IPS-NIHi7 (cell line): ENCODE data around the gene CHFR.
"Not testable (repeated sequence)": the region's sequence is repeated elsewhere in the genome, so short reads cannot be mapped to it uniquely, and the experiment has no call there.

Experiments
- DNase-seq: peaks from one replicate; pipeline ENCODE4 v3.0.0; 2012; ENCODE audit warnings: mixed read lengths; ENCODE audit errors: extremely low spot score

The CHFR gene

DNA sequence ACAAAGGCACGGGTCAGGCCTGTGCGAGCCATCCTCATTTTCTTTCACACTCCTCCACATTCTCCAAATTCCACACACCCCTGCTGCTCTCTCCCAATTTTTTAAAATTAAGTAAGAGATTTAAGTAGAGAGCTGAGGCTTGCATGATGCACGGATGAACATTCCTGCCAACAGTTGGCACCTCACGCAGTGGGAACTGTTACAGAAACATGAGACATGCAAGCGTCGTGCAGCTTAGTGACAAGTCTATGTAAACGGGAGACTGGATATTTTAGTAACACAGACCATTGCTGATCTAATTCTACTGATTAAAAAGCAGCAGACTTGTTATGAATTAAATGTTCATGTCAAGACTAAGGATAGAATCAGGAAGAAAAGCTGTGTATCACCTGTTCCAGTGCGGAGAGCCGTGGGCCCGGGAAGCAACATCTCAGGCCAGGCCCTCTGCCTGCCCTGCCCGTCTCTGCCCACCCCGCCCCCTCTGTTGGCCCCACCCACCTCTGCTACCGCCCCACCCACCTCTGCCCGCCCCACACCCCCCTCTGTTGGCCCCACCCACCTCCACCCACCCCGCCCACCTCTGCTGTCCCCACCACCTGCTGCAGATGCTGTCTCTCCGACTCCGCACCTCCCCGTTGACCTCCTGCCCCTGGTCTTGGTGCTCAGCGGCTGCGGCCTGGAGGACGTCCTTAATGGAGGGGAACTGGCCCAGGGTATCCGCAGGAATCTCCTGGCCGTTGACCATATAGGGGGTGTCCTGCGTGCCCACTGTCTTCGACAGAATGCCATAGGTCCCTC lies 79.9 kb downstream of the CHFR start:
- DNase-seq, result peak; percentile 88

DNA sequence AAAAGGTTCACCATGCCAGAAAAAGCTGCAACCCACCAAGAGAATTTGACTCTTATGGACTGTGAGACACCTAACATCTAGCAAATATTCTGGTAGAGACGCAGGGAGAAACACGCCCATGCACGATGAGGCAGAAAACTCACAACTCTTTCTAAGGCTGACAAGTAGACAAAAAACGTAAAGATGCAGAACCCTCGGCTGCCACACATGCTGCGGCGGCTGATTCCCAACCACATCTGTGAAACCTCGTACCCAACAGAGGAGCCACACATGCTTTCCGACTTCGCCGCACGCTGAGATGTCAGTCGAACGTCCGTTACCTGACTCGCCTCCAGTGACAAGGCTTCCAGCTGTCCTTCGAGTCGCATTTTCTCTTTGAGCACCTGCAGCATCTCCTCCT lies 80.5 kb downstream of the CHFR start:
- no peak for DNase-seq

DNA sequence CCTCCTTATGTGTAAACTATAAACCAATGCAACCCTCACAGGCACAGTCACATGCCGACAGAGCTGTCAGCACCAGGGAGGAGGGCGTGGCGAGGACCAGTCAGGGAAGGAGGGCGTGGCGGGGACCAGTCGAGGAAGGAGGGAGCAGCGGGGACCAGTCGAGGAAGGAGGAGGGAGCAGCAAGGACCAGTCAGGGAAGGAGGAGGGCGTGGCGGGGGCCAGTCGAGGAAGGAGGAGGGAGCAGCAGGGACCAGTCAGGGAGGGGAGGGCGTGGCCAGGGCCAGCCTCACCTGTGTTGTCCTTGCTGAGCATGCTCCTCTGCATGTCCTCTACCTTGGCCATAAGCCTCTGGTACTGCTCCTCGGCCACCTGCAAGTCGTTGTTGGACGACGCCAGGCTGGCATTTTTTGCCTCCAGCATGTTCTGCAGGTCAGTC lies 83.0 kb downstream of the CHFR start:
- DNase-seq, result peak; percentile 42

DNA sequence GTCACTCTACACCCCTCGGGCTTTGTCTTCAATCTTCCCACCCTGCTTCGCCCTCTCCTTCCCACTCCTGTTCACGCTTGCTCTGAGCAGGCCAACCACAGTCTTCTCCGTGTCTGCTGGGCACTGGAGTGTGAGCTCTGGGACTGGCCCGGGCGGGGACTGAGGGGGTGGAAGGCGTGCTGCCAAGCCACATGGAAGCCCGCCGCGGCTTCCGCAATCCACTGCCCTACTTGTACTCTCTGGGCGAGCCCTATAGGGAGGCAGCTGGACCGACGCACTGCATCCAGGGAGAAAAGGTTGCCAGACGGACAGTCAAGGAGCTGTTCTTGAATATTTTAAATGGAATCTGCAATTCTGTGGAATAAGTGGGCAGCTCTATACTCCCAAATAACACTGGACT lies 83.5 kb downstream of the CHFR start:
- no peak for DNase-seq

DNA sequence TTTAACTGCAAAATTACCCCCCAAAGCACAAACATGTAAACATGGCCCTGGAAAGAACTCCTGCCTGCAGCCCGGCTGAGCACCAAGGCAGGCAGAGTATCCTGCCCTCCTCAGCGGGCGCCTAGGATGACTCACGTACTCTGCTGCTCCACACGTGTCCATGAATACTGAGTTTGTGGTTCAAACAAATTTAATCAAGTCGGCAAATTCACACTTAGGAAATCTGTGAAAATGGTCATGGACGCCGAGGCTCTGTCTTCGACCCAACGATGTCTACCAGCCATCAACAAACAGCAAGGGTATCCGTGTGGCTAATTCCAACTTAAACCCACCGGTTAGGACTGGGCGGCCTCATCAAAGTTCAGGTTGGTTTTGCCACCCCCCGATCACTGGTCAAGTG lies 84.3 kb downstream of the CHFR start:
- DNase-seq, result no peak

DNA sequence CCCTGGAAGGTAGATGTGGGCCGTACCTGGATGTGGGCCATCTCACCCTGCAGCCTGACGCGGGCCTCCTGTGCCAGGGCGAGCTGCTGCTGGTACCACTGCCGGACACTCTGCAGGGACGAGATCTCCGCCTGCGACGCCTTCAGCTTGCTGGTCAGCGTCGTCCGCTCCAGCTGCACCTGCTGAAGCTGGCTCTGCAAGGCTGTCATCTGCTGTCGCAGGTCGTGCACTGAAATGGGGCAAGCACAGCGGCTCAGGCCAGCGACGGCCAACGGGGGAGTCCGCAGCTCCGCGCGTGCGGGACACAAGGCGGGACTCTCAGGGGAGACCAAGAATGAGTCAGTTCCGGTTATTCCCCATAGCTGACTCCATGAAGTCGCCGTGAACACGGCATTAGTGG lies 85.7 kb downstream of the CHFR start:
- DNase-seq, result no peak

DNA sequence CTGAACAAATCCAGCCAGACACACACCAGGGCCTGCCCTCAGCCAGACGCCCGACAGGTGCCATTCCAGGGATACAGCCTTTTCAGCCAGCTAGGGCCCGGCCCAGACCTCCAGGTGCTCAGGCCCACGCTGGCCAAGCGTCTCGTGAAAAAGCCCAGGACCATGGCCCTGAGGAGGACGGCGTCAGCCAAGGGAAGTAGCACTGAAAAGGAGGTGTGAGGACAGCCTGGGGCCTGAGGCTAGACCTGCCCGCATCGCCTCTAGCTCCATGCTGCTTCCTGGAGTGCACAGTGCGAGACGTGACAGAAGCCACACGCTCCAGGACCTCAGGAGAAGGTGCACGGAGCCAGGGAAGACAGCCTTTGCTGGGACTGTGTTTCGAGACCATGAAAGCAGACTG lies 88.6 kb downstream of the CHFR start:
- DNase-seq, result no peak

DNA sequence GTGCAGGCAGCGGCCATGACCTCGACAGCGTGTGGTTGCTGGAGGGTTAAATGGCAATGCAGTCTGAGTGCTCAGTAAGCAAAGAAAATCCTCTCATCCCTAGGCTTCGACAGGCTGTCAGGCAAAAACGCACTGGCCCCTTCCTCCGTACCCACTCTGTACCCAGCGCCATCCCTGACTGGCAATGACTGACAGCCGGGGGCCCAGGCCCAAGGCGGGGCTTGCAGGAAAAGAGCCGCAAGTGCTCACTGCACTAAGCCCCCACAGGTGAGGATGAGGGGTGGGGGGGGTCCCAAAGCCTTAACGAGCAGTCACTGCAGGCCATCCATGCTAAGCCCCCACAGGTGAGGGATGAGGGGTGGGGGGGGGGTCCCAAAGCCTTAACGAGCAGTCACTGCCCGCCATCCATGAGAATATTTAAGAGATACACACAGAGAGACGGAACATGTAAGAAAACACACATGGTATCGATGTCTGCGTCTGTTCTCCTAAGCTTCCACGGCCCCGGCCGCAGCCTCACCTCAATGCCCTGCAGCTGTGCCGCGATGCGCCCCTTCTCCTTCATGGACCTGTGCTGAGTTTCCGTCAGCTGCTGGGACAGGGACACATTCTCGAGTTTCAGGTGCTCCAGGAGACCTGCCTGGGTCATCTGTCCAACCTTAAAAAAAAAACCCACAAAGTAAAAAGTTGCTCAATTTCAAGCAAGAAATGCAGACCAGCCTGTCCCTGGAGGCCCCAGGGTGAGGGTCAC lies 89.4 kb downstream of the CHFR start:
- no peak for DNase-seq

DNA sequence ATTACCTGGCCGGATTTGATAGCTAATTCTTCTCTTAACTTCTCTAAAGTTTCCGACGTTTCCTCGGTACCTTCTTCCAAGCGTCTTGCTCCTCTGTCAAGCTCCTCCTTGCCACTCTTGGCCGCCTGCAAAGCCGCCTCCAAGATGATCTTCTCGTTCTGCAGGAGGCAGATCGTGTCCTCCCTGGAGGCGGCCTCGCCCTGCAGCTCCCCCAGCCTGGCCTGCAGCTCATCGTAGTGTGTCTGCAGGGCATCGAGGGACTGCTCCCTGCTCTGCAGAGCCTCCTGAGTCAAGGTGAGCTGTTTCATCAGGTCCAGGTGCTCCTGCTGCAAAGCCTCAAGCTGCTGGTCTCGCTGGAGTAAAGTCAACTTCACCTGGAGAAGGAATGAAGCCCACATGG lies 91.6 kb downstream of the CHFR start:
- DNase-seq, result no peak

DNA sequence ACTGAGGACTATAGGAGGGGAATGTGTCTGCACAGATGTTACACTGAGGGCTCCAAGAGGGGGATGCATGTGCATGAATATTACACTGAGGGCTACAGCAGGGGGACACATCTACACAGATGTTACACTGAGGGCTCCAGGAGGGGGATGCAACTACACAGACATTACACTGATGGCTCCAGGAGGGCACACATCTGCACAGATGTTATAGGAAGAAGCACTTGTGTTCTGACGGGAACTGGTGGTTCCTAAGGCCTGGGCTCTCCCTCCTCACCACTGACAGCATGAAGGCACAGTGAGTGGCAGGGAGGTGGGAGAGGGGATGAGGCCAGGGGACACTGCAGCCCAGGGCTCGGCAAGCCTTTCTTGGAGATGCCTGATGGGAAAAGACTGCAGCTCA lies 95.5 kb downstream of the CHFR start:
- not testable (repeated sequence) for DNase-seq

DNA sequence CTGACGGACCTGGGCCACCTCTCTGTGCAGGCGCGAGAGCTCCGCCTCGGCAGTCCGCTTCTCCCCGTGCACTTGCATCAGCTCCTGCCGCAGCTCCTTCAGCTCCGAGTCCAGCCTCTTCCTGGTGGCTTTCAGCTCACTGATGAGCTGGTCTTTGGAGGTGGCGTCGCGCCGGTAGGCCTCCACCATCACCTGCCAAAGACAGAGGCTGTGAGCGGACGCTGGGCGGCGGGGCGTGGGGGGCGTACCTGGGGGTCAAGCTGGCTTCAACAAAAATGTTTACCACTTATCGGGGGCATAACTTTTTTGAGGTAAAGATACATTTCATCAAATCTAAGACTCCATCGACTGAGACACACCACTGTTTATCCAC lies 98.3 kb downstream of the CHFR start:
- DNase-seq, result no peak

DNA sequence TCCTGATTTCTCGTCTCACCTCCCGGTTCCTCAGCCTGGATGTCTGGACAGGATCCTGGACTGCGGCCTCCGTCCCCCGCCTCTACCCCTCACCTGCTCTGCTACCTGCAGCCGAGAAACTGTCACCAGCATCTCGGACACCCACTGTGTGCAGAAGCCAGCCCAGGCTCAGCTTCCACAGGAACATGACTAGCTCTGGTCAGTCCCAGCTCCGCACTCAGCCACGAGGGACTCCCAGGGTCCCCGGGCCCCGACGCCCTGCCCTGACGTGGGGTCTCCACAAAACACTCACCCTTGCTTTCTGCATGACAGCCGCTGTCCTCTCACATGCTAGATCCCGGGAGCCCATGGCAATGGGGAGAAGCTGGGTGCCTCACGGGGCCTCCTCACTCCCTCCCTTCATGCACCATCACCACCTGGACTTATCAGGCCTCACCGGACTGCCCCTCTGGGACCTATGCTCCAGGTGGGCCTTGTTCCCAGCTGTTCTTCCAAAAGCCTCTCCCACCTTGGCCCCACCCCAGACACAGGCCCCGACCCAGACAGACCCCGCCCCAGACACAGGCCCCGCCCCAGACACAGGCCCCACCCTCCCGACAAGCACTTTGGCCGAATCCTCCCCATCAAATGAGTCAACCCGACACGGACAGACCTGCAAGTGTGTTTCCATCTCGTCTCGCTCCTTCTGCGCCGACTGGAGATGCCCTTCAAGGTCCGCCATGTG lies 98.9 kb downstream of the CHFR start:
- peak; percentile 78 for DNase-seq

DNA sequence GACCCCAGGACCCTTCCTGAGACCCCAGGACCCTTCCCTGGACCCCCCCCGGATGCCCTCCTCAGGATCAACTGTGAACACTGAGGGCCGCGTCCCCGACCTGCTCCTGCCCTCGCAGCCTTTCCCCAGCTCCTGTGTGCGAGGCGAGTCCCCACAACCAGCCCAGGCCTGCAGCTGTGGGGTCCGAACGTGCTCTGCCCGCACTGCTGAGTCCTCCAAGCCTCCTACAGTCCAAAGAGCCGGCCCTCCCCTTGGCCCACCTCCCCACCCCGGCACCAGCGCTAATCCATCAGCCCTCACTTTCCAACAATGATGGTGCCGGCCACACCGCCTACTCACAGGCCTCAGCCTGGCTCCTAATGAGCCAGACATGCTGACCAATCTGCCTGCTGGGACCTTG lies 99.5 kb downstream of the CHFR start:
- no peak for DNase-seq

DNA sequence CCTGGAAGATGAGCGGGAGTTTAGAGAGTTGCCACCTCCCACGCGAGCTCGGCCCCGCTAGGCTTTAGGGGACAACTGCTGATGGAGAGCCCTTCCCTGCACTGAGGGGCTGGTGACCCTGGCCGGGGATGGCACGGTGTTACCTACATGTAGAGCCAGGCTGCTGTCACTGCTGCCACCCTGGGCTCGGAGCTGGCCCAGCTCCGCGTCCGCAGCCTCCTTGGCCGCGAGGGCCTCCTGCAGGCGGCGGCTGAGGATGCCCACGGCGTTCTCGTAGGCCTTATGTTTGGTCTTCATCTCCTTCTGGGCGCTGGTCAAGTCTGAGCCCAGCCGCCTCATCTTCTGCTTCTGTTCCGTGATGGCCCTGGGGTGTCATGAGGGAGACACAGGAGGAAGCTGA lies 101.2 kb downstream of the CHFR start:
- DNase-seq, result no peak

DNA sequence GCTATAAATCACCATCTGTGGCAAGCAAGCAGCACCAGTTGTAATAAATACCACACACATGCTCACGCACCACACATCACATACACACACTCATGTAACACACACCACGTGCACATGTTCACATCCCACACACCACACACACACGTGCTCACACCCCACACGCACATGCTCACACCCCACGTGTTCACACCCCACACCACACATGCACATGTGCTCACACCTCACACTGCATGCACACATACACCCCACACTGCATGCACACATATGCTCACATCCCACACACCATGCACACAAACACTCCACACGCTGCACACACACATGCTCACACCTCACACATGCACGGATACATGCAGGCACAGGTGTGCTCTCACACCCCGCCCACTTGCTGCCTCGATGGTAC lies 102.8 kb downstream of the CHFR start:
- DNase-seq, result no peak

DNA sequence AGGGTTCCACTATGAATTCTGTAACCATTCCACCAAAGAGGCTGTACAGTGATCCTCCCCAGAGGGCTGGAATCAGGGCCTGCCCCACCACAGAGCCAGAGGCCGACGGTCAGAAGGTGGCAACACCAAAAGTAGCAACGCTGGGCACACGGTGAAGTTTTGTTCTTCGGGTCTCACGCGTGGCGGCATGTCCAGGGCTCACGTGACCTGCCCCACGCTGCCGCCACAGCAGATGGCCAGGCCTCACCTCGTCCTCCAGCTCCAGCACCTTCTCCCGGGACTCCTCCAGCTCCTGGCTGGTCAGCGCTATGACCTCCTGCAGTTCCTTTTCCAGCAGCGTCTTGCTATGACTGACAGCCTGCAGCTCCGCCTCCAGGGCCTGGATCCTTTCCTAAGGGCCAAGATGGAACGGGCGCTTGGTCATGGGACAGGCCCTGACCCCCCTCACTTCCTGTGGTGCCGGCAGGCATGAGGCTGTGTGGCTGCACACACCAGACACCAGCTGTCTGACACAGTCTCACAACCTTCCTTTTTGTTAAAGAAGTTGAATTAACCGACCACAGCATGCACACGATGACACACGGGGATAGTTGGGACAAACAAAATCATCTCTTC lies 103.4 kb downstream of the CHFR start:
- no peak for DNase-seq
